Uterus (tissue), 4 donors: ENCODE results near the gene CHST9. TPM values are rescaled to one million over a fixed set of nuclear protein-coding genes. Genes with fewer than 3 reads are reported as not detected.

ENCODE experiments used
- DNase-seq, 2 donors: peaks; one replicate each; pipeline ENCODE4 v3.0.0-alpha.2; 2019 to 2020
- H3K27ac ChIP-seq, 2 donors: fragments of 200-600 bp; sonication (generic); 1 replicate in 1 of 2; 2 replicates in 1 of 2; pipeline ENCODE4 v1.5.1; 2016 to 2018
- H3K27me3 ChIP-seq, 2 donors: fragments of 200-600 bp; sonication (generic); one replicate each; pipeline ENCODE4 v1.5.1; 2018 to 2019; ENCODE audit warnings: control low read depth in 1 of 2
- H3K36me3 ChIP-seq, 2 donors: fragments of 200-600 bp; sonication (generic); one replicate each; pipeline ENCODE4 v1.5.1; 2019; ENCODE audit warnings: control low read depth in 1 of 2
- H3K4me1 ChIP-seq, 2 donors: fragments of 200-600 bp; sonication (generic); one replicate each; pipeline ENCODE4 v1.5.1; 2018 to 2019; ENCODE audit warnings: control low read depth in 1 of 2
- H3K4me3 ChIP-seq, 2 donors: fragments of 200-600 bp; sonication (generic); 1 replicate in 1 of 2; 2 replicates in 1 of 2; pipeline ENCODE4 v1.5.1; 2018 to 2019; ENCODE audit warnings: mild to moderate bottlenecking in 1 of 2
- H3K9me3 ChIP-seq, 2 donors: fragments of 200-600 bp; sonication (generic); one replicate each; pipeline ENCODE4 v1.5.1; 2019; ENCODE audit warnings: control low read depth in 1 of 2
- POLR2A ChIP-seq, 2 donors: fragments of 450-650 bp; IDR thresholded peaks; one replicate each; pipeline ENCODE4 v1.6.1; 2016; ENCODE audit warnings: antibody characterized with exemption in 2 of 2, mild to moderate bottlenecking in 1 of 2, moderate library complexity in 1 of 2
- intact Hi-C: fragments of 100-400 bp; cut with DNase I; formaldehyde crosslinking; loops from one replicate; pipeline ENCODE4 v1.15.1; 2023; ENCODE audit warnings: low total_unique reads
- total RNA-seq, 4 donors: library from RNA; depleted of rRNA in 3 of 4; stranded (reverse); fragments of >200 nt in 3 of 4; gene quantifications; one replicate each; pipeline versions ENCODE4 v1.1.0 to v1.2.4, GENCODE V29; 2014 to 2023
- TF ChIP-seq, protein P1 (sequence below), 4 experiments: fragments of 200-600 bp in 2 of 4; fragments of 450-650 bp in 2 of 4; sonication (generic) in 2 of 4; IDR thresholded peaks; one replicate each; pipeline ENCODE4 v1.5.1; 2016 to 2019; ENCODE audit warnings: antibody characterized with exemption in 4 of 4, mild to moderate bottlenecking in 2 of 4, moderate library complexity in 1 of 4
- donor health status: DM: yes; HTN: yes; CAD: no.

The CHST9 gene
- total RNA-seq, 4 donors from 2014 or later = 0.21 to 3.7 TPM; not detected in 2

DNA sequence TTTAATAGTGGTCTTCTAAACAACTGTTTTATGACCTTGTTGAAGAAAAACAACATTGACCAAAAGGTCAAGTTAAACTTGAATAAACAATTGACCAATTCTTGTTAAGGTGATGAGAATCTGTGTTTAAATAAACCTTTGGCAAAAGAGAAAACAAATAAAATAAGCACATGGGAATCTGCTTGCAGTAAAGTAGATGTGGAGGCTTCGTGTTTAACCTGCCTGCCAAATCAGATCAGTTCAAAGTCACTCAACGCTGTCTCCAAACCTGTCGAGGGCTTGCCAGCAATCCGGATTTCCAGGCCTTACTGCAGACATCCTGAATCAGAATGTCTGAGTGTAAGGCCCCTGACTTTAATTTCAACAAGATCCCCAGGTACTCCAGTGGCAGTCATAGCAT lies 264.5 kb downstream of the CHST9 start:
- TF ChIP-seq, protein P1, sequence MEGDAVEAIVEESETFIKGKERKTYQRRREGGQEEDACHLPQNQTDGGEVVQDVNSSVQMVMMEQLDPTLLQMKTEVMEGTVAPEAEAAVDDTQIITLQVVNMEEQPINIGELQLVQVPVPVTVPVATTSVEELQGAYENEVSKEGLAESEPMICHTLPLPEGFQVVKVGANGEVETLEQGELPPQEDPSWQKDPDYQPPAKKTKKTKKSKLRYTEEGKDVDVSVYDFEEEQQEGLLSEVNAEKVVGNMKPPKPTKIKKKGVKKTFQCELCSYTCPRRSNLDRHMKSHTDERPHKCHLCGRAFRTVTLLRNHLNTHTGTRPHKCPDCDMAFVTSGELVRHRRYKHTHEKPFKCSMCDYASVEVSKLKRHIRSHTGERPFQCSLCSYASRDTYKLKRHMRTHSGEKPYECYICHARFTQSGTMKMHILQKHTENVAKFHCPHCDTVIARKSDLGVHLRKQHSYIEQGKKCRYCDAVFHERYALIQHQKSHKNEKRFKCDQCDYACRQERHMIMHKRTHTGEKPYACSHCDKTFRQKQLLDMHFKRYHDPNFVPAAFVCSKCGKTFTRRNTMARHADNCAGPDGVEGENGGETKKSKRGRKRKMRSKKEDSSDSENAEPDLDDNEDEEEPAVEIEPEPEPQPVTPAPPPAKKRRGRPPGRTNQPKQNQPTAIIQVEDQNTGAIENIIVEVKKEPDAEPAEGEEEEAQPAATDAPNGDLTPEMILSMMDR (IDR thresholded peaks at IDR 0.05) = no peak
- TF ChIP-seq POLR2A (IDR thresholded peaks at IDR 0.05) = no peak
- no peak overlapping the region for H3K4me3 ChIP-seq
- no peaks in the 10 kb centered on the region for H3K36me3 ChIP-seq
- DNase-seq = no peak
- intact Hi-C loops = no loop called here
- no peaks in the 10 kb centered on the region for H3K27me3 ChIP-seq
- H3K4me1 ChIP-seq = no peaks in the 10 kb centered on the region
- H3K9me3 ChIP-seq = no peaks in the 10 kb centered on the region
- H3K27ac ChIP-seq = no peak overlapping the region

GRCh38 chr18:26919627-26920026 lies 265.5 kb downstream of the CHST9 start:
- H3K36me3 ChIP-seq = no peaks in the 10 kb centered on the region
- intact Hi-C loops = no loop called here
- no peak for TF ChIP-seq POLR2A (IDR thresholded peaks at IDR 0.05)
- TF ChIP-seq, protein P1 (IDR thresholded peaks at IDR 0.05) = no peak

GRCh38 chr18:26919201-26919600 lies 265.9 kb downstream of the CHST9 start:
- Histone ChIP-seq H3K4me3 (no peak overlapping the region), H3K4me1 (no peaks in the 10 kb centered on the region), H3K36me3 (no peaks in the 10 kb centered on the region), H3K27me3 (no peaks in the 10 kb centered on the region), H3K9me3 (no peaks in the 10 kb centered on the region), H3K27ac (no peak overlapping the region)
- intact Hi-C loops = no loop called here
- no peak for DNase-seq
- no peak for TF ChIP-seq POLR2A (IDR thresholded peaks at IDR 0.05)
- TF ChIP-seq, protein P1 (IDR thresholded peaks at IDR 0.05) = no peak

More at GRCh38 chr18:26919627-26920026, 265.5 kb downstream of the CHST9 start:
- DNase-seq = no peak
- Histone ChIP-seq H3K4me1 (no peaks in the 10 kb centered on the region), H3K4me3 (no peak overlapping the region), H3K27me3 (no peaks in the 10 kb centered on the region), H3K9me3 (no peaks in the 10 kb centered on the region), H3K27ac (no peak overlapping the region)

DNA sequence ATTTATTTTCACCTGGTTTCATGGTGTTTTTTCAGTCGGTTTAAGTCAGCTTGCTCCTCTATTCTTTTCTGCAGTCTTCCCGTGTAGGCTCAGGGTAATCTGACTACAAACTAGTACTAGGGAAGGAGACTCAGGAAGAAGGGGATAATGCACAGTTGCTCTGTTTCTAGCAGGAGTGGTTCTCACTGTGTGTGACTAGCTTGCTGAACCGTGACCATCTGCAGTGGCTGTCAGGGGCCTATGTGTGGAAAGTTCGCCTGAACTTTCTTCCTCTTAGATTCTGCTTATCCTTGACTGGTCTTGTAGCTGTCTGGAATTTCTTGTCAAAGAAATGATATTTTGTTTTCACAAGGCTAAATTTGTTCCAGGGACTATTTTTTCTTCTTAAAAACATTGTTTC lies 273.3 kb downstream of the CHST9 start:
- Histone ChIP-seq H3K36me3 (no peaks in the 10 kb centered on the region), H3K4me1 (no peaks in the 10 kb centered on the region), H3K9me3 (no peaks in the 10 kb centered on the region), H3K4me3 (no peak overlapping the region), H3K27ac (no peak overlapping the region), H3K27me3 (no peaks in the 10 kb centered on the region)
- no peak for TF ChIP-seq POLR2A (IDR thresholded peaks at IDR 0.05)
- TF ChIP-seq, protein P1 (IDR thresholded peaks at IDR 0.05) = no peak
- DNase-seq = no peak
- intact Hi-C loops = no loop called here

DNA sequence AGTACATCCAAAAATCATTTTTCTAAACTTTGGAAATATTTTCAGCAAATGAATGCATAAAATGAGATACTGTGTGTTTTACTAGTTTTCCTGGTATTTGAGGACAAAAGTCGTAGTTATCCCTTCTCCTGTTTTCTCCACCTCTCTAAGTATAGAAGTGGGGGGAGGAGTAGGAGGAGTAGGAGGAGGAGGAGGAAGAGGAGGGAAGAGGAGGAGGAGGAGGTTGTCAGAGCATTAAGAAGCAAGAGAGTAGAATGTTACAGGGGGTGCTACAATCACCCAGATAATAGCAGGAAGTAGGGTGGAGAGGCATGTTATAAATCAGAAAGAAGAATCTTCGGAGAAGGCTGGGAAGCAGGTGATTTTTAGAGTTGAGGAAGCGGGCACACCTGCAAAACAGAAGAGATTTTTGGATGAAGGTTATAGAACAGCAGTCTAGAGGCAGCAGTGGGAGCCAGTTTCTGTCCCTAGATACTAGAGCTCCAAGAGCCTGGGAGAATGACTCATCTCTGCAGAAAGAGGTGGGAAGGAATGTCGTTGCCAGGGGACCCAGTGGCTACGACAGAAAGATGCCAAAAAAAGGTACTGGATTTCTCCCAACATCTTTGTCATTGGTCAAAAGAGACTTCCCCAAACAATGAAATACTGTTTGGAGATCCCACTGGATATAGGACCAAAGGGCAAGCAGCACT lies 275.4 kb downstream of the CHST9 start:
- H3K9me3 ChIP-seq = no peaks in the 10 kb centered on the region
- TF ChIP-seq, protein P1 (IDR thresholded peaks at IDR 0.05) = no peak
- no peak for TF ChIP-seq POLR2A (IDR thresholded peaks at IDR 0.05)
- DNase-seq = no peak
- intact Hi-C loops = no loop called here
- H3K36me3 ChIP-seq = no peaks in the 10 kb centered on the region
- H3K4me1 ChIP-seq = no peaks in the 10 kb centered on the region
- no peaks in the 10 kb centered on the region for H3K27me3 ChIP-seq
- H3K27ac ChIP-seq = no peak overlapping the region
- no peak overlapping the region for H3K4me3 ChIP-seq
